ENCODE measurements around the gene TMEM187. TPM values are rescaled to one million over a fixed set of nuclear protein-coding genes. Genes with fewer than 3 reads are reported as not detected.
A peak's percentile ranks its signal among the peaks of the same experiment; 100 is the strongest.

The TMEM187 gene
- total and polyA plus RNA-seq, 2 donors from 2014 or later, result 9.6 to 12.4 TPM

GRCh38 chrX:153947009-153947769 lies 25.4 kb upstream of the TMEM187 start:
- no peaks in the 10 kb centered on the region for H3K9me3 ChIP-seq (ENCODE audit: control insufficient read depth in 2 of 3, insufficient read depth in 1 of 3, low read length in 3 of 3)
- H3K36me3 ChIP-seq (ENCODE audit: control insufficient read depth in 2 of 3, insufficient read depth in 3 of 3, low read length in 3 of 3), result peaks cover 2 to 15% (median 2%) of the 10 kb centered on the region in 3 donors
- FAIRE-seq, result peak; percentile 87
- no peak overlapping the region for H3K4me3 ChIP-seq (ENCODE audit: low read length in 3 of 3)
- H3K27me3 ChIP-seq (ENCODE audit: control insufficient read depth, insufficient read depth, low read length), result no peaks in the 10 kb centered on the region
- H3K27ac ChIP-seq (ENCODE audit: low read depth in 2 of 2, low read length in 2 of 2), result no peak overlapping the region
- H3K9ac ChIP-seq (ENCODE audit: low read length in 3 of 3), result peak overlapping the region in 1 of 3 donors; percentile 12
- peaks cover 0 to 17% (median 0%) of the 10 kb centered on the region in 3 donors for H3K4me1 ChIP-seq (ENCODE audit: control insufficient read depth in 2 of 3, insufficient read depth in 2 of 3, low read depth in 1 of 3, low read length in 3 of 3)
- peak in 4 of 5 donors; percentile 70 to 76 (median 74) for DNase-seq
- TF ChIP-seq, protein P1, sequence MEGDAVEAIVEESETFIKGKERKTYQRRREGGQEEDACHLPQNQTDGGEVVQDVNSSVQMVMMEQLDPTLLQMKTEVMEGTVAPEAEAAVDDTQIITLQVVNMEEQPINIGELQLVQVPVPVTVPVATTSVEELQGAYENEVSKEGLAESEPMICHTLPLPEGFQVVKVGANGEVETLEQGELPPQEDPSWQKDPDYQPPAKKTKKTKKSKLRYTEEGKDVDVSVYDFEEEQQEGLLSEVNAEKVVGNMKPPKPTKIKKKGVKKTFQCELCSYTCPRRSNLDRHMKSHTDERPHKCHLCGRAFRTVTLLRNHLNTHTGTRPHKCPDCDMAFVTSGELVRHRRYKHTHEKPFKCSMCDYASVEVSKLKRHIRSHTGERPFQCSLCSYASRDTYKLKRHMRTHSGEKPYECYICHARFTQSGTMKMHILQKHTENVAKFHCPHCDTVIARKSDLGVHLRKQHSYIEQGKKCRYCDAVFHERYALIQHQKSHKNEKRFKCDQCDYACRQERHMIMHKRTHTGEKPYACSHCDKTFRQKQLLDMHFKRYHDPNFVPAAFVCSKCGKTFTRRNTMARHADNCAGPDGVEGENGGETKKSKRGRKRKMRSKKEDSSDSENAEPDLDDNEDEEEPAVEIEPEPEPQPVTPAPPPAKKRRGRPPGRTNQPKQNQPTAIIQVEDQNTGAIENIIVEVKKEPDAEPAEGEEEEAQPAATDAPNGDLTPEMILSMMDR (IDR thresholded peaks at IDR 0.05; ENCODE audit: borderline replicate concordance, extremely low read depth, insufficient read depth), result peak; percentile 55
- intact Hi-C loops (cut with DNase I), result no loop called here

DNA sequence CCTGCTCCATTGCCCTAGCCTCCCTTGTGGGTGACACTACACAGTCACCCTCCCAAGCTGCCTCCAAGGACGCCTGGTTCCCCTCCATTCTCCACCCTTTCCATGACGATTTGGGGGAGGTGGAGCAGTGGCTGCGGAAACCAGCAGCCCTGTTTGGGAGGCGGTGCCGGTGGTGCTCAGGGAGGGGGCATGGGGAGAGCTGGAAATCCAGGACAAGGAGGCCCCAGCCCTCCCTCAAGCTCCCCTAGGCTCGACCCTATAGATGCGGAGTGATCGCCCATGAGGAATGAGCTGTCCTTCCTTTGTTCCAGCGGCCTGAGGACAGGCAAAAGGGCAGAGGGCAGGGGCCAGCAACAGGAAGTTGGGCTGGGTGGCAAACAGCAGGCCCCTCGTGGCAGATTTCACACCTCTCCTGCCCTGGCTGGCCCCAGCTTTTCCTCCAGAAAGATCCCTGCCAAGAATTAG lies 24.5 kb upstream of the TMEM187 start:
- Histone ChIP-seq H3K4me1 (ENCODE audit: control insufficient read depth in 2 of 3, insufficient read depth in 2 of 3, low read depth in 1 of 3, low read length in 3 of 3) (peaks cover 0 to 16% (median 0%) of the 10 kb centered on the region in 3 donors), H3K36me3 (ENCODE audit: control insufficient read depth in 2 of 3, insufficient read depth in 3 of 3, low read length in 3 of 3) (peaks cover 2 to 23% (median 2%) of the 10 kb centered on the region in 3 donors), H3K9ac (ENCODE audit: low read length in 3 of 3) (no peak overlapping the region), H3K27ac (ENCODE audit: low read depth in 2 of 2, low read length in 2 of 2) (peak overlapping the region in 1 of 2 donors; percentile 37), H3K9me3 (ENCODE audit: control insufficient read depth in 2 of 3, insufficient read depth in 1 of 3, low read length in 3 of 3) (no peaks in the 10 kb centered on the region), H3K27me3 (ENCODE audit: control insufficient read depth, insufficient read depth, low read length) (no peaks in the 10 kb centered on the region), H3K4me3 (ENCODE audit: low read length in 3 of 3) (no peak overlapping the region)
- FAIRE-seq, result no peak
- TF ChIP-seq, protein P1 (IDR thresholded peaks at IDR 0.05; ENCODE audit: borderline replicate concordance, extremely low read depth, insufficient read depth), result no peak
- no peak for DNase-seq
- intact Hi-C loops (cut with DNase I), result no loop called here

- H3K4me3 ChIP-seq (ENCODE audit: low read length in 3 of 3), result no peak overlapping the region
- peaks cover 0 to 10% (median 0%) of the 10 kb centered on the region in 3 donors for H3K4me1 ChIP-seq (ENCODE audit: control insufficient read depth in 2 of 3, insufficient read depth in 2 of 3, low read depth in 1 of 3, low read length in 3 of 3)
- H3K9me3 ChIP-seq (ENCODE audit: control insufficient read depth in 2 of 3, insufficient read depth in 1 of 3, low read length in 3 of 3), result no peaks in the 10 kb centered on the region
- no peaks in the 10 kb centered on the region for H3K27me3 ChIP-seq (ENCODE audit: control insufficient read depth, insufficient read depth, low read length)
- TF ChIP-seq, protein P1 (IDR thresholded peaks at IDR 0.05; ENCODE audit: borderline replicate concordance, extremely low read depth, insufficient read depth), result no peak
- peak overlapping the region in 1 of 2 donors; percentile 28 for H3K27ac ChIP-seq (ENCODE audit: low read depth in 2 of 2, low read length in 2 of 2)
- no peak overlapping the region for H3K9ac ChIP-seq (ENCODE audit: low read length in 3 of 3)
- intact Hi-C loops (cut with DNase I), result no loop called here
- no peak for FAIRE-seq
- peak in 2 of 5 donors; percentile 7 to 52 for DNase-seq
- peaks cover 2 to 23% (median 2%) of the 10 kb centered on the region in 3 donors for H3K36me3 ChIP-seq (ENCODE audit: control insufficient read depth in 2 of 3, insufficient read depth in 3 of 3, low read length in 3 of 3)
These were observed 23.4 kb upstream of the TMEM187 start for GRCh38 chrX:153948847-153949805.

Measured in kidney (tissue), 14 donors.